H9 (cell line): ENCODE data around the gene PEX10. TPM values are rescaled to one million over a fixed set of nuclear protein-coding genes. Genes with fewer than 3 reads are reported as not detected.

Source experiments
- DNase-seq: peaks from one replicate; pipeline ENCODE4 v3.0.0-alpha.2; 2017
- H2AFZ ChIP-seq: one replicate; pipeline ENCODE4 v1.6.1; 2013; ENCODE audit warnings: mild to moderate bottlenecking, low read length, control low read depth, moderate library complexity
- H2AK5ac ChIP-seq: 2 replicates; pipeline ENCODE4 v1.6.1; 2013; ENCODE audit warnings: low read length, control low read depth, mixed read lengths; ENCODE audit not compliant: insufficient read length
- H2BK120ac ChIP-seq: one replicate; pipeline ENCODE4 v1.6.1; 2013; ENCODE audit warnings: low read depth, mild to moderate bottlenecking, low read length, control low read depth, inconsistent platforms; ENCODE audit not compliant: poor library complexity, severe bottlenecking
- H2BK12ac ChIP-seq: 2 replicates; pipeline ENCODE4 v1.6.1; 2013; ENCODE audit warnings: low read length, control low read depth, mixed read lengths, low read depth; ENCODE audit not compliant: insufficient read length
- H2BK15ac ChIP-seq: 2 replicates; pipeline ENCODE4 v1.6.1; 2013; ENCODE audit warnings: low read depth, low read length, control low read depth
- H2BK20ac ChIP-seq: one replicate; pipeline ENCODE4 v1.6.1; 2013; ENCODE audit warnings: low read depth, mild to moderate bottlenecking, low read length, control low read depth, inconsistent platforms; ENCODE audit not compliant: poor library complexity, severe bottlenecking
- H2BK5ac ChIP-seq: 2 replicates; pipeline ENCODE4 v1.6.1; 2013; ENCODE audit warnings: low read length, control low read depth, mixed read lengths; ENCODE audit not compliant: insufficient read length
- H3K14ac ChIP-seq: 2 replicates; pipeline ENCODE4 v1.6.1; 2013; ENCODE audit warnings: low read length, control low read depth; ENCODE audit not compliant: insufficient read depth
- H3K18ac ChIP-seq: 2 replicates; pipeline ENCODE4 v1.6.1; 2013; ENCODE audit warnings: low read depth, mild to moderate bottlenecking, mixed read lengths, low read length, control low read depth; ENCODE audit not compliant: insufficient read length
- H3K23ac ChIP-seq: 2 replicates; pipeline ENCODE4 v1.6.1; 2013; ENCODE audit warnings: low read length, control low read depth, mixed read lengths, low read depth; ENCODE audit not compliant: insufficient read length
- H3K23me2 ChIP-seq: 2 replicates; pipeline ENCODE4 v1.6.1; 2013; ENCODE audit warnings: low read depth, mild to moderate bottlenecking, mixed read lengths, low read length, control low read depth; ENCODE audit not compliant: insufficient read length, poor library complexity, severe bottlenecking
- H3K27ac ChIP-seq: 2 replicates; pipeline ENCODE4 v1.5.1; 2013; ENCODE audit warnings: low read length, control low read depth, mixed read lengths, low read depth; ENCODE audit not compliant: insufficient read length
- H3K27me3 ChIP-seq: 2 replicates; pipeline ENCODE4 v1.6.1; 2013; ENCODE audit warnings: low read length, control low read depth, inconsistent platforms; ENCODE audit not compliant: insufficient read depth
- H3K4ac ChIP-seq: 2 replicates; pipeline ENCODE4 v1.6.1; 2013; ENCODE audit warnings: low read depth, mild to moderate bottlenecking, control low read depth, inconsistent platforms, low read length, moderate library complexity
- H3K4me1 ChIP-seq: 2 replicates; pipeline ENCODE4 v1.6.1; 2013; ENCODE audit warnings: low read length, control low read depth, inconsistent platforms; ENCODE audit not compliant: insufficient read depth
- H3K4me2 ChIP-seq: 2 replicates; pipeline ENCODE4 v1.6.1; 2013; ENCODE audit warnings: low read length, control low read depth, mixed read lengths; ENCODE audit not compliant: insufficient read length, insufficient read depth
- H3K56ac ChIP-seq: 2 replicates; pipeline ENCODE4 v1.6.1; 2013; ENCODE audit warnings: low read depth, mild to moderate bottlenecking, mixed read lengths, low read length, control low read depth; ENCODE audit not compliant: insufficient read length
- H3K79me1 ChIP-seq: 2 replicates; pipeline ENCODE4 v1.6.1; 2013; ENCODE audit warnings: low read depth, mild to moderate bottlenecking, moderate library complexity, low read length, control low read depth, inconsistent platforms; ENCODE audit not compliant: insufficient read depth, poor library complexity, severe bottlenecking
- H3K79me2 ChIP-seq: 2 replicates; pipeline ENCODE4 v1.6.1; 2013; ENCODE audit warnings: low read length, control low read depth, inconsistent platforms; ENCODE audit not compliant: insufficient read depth
- H3K9ac ChIP-seq: 2 replicates; pipeline ENCODE4 v1.6.1; 2013; ENCODE audit warnings: low read length, control low read depth, mixed read lengths; ENCODE audit not compliant: insufficient read length; ENCODE audit errors: extremely low read depth
- H3K9me3 ChIP-seq: one replicate; pipeline ENCODE4 v1.6.1; 2013; ENCODE audit warnings: low read depth, low read length, inconsistent platforms; ENCODE audit not compliant: control insufficient read depth
- H3T11ph ChIP-seq: one replicate; pipeline ENCODE4 v1.6.1; 2013; ENCODE audit warnings: mild to moderate bottlenecking, low read length, control low read depth, inconsistent platforms
- H4K20me1 ChIP-seq: one replicate; pipeline ENCODE4 v1.6.1; 2013; ENCODE audit not compliant: control insufficient read depth, insufficient read length, insufficient read depth
- H4K5ac ChIP-seq: 2 replicates; pipeline ENCODE4 v1.6.1; 2013; ENCODE audit warnings: low read depth, mild to moderate bottlenecking, mixed read lengths, low read length, control low read depth; ENCODE audit not compliant: insufficient read length
- H4K8ac ChIP-seq: replicated peaks from 2 replicates; pipeline ENCODE4 v1.6.1; 2013; ENCODE audit warnings: low read length, control low read depth, mixed read lengths, low read depth; ENCODE audit not compliant: insufficient read length
- H4K91ac ChIP-seq: 2 replicates; pipeline ENCODE4 v1.6.1; 2013; ENCODE audit warnings: low read depth, mild to moderate bottlenecking, moderate library complexity, mixed read lengths, low read length, control low read depth; ENCODE audit not compliant: insufficient read length
- H3K27ac Mint-ChIP-seq, 3 experiments: 2 replicates in 2 of 3; 3 replicates in 1 of 3; pipeline ENCODE4 v1.8.0; 2020 to 2021; ENCODE audit warnings: mixed read lengths in 3 of 3, mild to moderate bottlenecking in 1 of 3, moderate library complexity in 1 of 3
- H3K27me3 Mint-ChIP-seq: 2 replicates; pipeline ENCODE4 v1.8.0; 2021; ENCODE audit warnings: low read depth, mild to moderate bottlenecking, moderate library complexity, mixed read lengths
- H3K36me3 Mint-ChIP-seq, 3 experiments: 2 replicates in 2 of 3; 3 replicates in 1 of 3; pipeline ENCODE4 v1.8.0; 2020 to 2021; ENCODE audit warnings: low read depth in 3 of 3, mixed read lengths in 3 of 3; ENCODE audit not compliant: insufficient read depth in 1 of 3
- H3K4me1 Mint-ChIP-seq, 2 experiments: 2 replicates each; pipeline ENCODE4 v1.8.0; 2020; ENCODE audit warnings: mixed read lengths in 2 of 2
- H3K4me3 Mint-ChIP-seq, 2 experiments: 2 replicates in 1 of 2; 3 replicates in 1 of 2; pipeline ENCODE4 v1.8.0; 2020 to 2021; ENCODE audit warnings: mild to moderate bottlenecking in 2 of 2, mixed read lengths in 2 of 2, moderate library complexity in 1 of 2
- H3K9me3 Mint-ChIP-seq, 2 experiments: 2 replicates in 1 of 2; 3 replicates in 1 of 2; pipeline ENCODE4 v1.8.0; 2020; ENCODE audit warnings: mild to moderate bottlenecking in 2 of 2, mixed read lengths in 2 of 2, moderate library complexity in 1 of 2
- WGBS: extraction: QIAGEN DNeasy Blood & Tissue Kit; methylation state at CpG from one replicate; pipeline ENCODE4 v1.1.7; 2013; ENCODE audit warnings: missing lambda C conversion rate, low lambda C conversion rate, mixed read lengths; ENCODE audit not compliant: insufficient read length; ENCODE audit errors: extremely low coverage; 5-methylcytosine and 5-hydroxymethylcytosine counted together
- total RNA-seq: library from RNA; stranded (reverse); gene quantifications from 2 replicates; pipeline ENCODE4 v1.2.1, GENCODE V29; 2021
- TF ChIP-seq, protein P1 (sequence below): fragments of 200-600 bp; sonication (generic); conservative IDR thresholded peaks from 3 replicates; pipeline ENCODE4 v1.8.0; 2021; ENCODE audit warnings: antibody characterized with exemption, mild to moderate bottlenecking

Gene PEX10
- total RNA-seq, 1 experiment from 2014 or later, result 34.4 TPM

DNA sequence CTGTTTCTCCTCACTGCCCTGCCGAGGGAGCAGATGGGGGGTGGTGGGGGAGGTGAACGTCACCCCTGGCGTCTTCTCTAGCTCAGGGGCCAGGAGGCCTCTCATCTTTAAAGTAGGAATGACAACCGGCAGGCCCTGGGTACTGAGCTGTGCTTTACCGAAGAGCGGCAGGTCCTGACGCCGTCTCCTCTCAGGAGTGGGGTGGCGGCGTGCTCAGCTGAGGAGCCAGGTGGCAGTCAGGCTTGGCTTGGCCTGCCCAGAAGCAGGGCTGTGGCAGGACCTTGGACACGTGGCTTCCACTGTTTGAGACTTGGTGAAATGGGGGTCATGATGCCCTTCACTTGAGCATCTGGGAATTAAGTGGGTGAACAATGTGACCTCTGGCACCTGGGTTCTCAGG, 17.6 kb downstream of the PEX10 start:
- peaks cover 5% of the 10 kb centered on the region; the same call in 1 of the 2 replicates for H3K79me2 ChIP-seq
- H3K23ac ChIP-seq, result no peak overlapping the region
- Mint-ChIP-seq H3K36me3 (peaks cover 8 to 63% (median 60%) of the 10 kb centered on the region in 3 experiments; a peak in 6 of 7 replicates), H3K27ac (peak overlapping the region in 2 of 3 experiments; percentile 21 to 77; a peak in 3 of 7 replicates), H3K4me1 (peaks cover 9 to 20% of the 10 kb centered on the region in 2 experiments), H3K27me3 (no peaks in the 10 kb centered on the region), H3K4me3 (no peak overlapping the region), H3K9me3 (no peaks in the 10 kb centered on the region)
- no peak overlapping the region for H2AK5ac ChIP-seq
- H4K8ac ChIP-seq, result no peak overlapping the region
- no peaks in the 10 kb centered on the region for H3K27me3 ChIP-seq
- peaks cover 6% of the 10 kb centered on the region for H3K23me2 ChIP-seq
- no peak overlapping the region for H2BK15ac ChIP-seq
- H3T11ph ChIP-seq, result no peak overlapping the region
- no CpG with 5 or more reads among the region's 11 CpGs for WGBS
- TF ChIP-seq, protein P1, sequence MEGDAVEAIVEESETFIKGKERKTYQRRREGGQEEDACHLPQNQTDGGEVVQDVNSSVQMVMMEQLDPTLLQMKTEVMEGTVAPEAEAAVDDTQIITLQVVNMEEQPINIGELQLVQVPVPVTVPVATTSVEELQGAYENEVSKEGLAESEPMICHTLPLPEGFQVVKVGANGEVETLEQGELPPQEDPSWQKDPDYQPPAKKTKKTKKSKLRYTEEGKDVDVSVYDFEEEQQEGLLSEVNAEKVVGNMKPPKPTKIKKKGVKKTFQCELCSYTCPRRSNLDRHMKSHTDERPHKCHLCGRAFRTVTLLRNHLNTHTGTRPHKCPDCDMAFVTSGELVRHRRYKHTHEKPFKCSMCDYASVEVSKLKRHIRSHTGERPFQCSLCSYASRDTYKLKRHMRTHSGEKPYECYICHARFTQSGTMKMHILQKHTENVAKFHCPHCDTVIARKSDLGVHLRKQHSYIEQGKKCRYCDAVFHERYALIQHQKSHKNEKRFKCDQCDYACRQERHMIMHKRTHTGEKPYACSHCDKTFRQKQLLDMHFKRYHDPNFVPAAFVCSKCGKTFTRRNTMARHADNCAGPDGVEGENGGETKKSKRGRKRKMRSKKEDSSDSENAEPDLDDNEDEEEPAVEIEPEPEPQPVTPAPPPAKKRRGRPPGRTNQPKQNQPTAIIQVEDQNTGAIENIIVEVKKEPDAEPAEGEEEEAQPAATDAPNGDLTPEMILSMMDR, result no peak
- DNase-seq, result no peak
- no peak overlapping the region for H2BK12ac ChIP-seq
- H3K14ac ChIP-seq, result no peak overlapping the region
- H3K4ac ChIP-seq, result no peak overlapping the region
- H2AFZ ChIP-seq, result no peak overlapping the region
- H3K18ac ChIP-seq, result no peak overlapping the region
- no peak overlapping the region for H3K9ac ChIP-seq
- H4K20me1 ChIP-seq, result peaks cover 2% of the 10 kb centered on the region
- no peak overlapping the region for H4K5ac ChIP-seq
- H3K27ac ChIP-seq, result no peak overlapping the region
- no peaks in the 10 kb centered on the region for H3K9me3 ChIP-seq
- H2BK5ac ChIP-seq, result no peak overlapping the region
- no peak overlapping the region for H2BK120ac ChIP-seq
- no peak overlapping the region for H2BK20ac ChIP-seq
- no peak overlapping the region for H3K56ac ChIP-seq
- H3K4me1 ChIP-seq, result no peaks in the 10 kb centered on the region
- peaks cover 11% of the 10 kb centered on the region for H3K79me1 ChIP-seq
- no peak overlapping the region for H4K91ac ChIP-seq
- no peak overlapping the region for H3K4me2 ChIP-seq
